ENCODE measurements around the gene HOXB7.

Gene HOXB7

GRCh38 chr17:48559840-48560817, 50.7 kb downstream of the HOXB7 start:
- Histone ChIP-seq H3K4me3 (ENCODE audit: extremely low read depth, insufficient read depth, low read length, poor library complexity, severe bottlenecking) (no peak overlapping the region), H3K36me3 (ENCODE audit: control insufficient read depth, insufficient read depth, low read length) (no peaks in the 10 kb centered on the region), H3K4me1 (ENCODE audit: control insufficient read depth, insufficient read depth, low read length, poor library complexity, severe bottlenecking) (peaks cover 32% of the 10 kb centered on the region), H3K9me3 (ENCODE audit: control insufficient read depth, low read length) (no peaks in the 10 kb centered on the region), H3K27ac (ENCODE audit: low read depth, low read length, severe bottlenecking) (peak overlapping the region; percentile 37)
- WGBS, 2 experiments (ENCODE audit: insufficient coverage in 2 of 2) = 21 to 22% methylated on average over 9 to 10 of the region's 14 CpGs

DNA sequence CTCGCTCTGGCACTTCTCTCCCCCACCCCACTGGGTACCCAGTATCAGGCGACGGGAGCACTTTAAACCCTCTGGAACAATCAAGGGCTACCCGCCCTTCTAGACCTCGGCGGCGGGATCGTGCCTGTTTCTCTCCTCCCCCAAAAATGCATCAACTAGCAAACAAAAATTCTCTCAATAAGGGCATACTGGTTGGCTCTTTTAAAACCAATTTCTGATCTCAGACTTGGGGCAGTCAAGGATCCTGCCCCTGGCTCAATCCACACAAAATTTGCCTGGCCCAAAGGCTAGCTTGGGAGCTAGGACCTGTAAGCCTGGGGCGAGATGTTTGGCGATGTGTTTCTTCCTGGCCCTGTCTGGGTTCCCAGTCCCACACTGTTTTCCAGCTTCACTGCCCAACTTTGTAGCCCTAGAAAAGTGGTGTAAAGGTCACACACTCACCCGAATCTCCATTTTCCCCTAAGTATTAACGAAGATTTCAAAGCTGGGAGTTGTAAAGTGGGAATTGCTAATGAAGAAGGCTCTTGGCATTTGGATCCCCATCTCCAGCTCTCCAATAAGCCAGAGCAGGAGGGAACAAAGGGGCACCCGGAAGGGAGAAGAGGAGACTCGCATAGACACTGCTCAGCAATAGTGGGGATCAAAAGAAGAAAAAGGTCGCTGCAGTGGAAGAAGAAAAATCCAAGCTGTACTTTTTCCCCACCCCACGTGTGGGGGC, 51.5 kb downstream of the HOXB7 start:
- Histone ChIP-seq H3K9me3 (ENCODE audit: control insufficient read depth, low read length) (no peaks in the 10 kb centered on the region), H3K4me1 (ENCODE audit: control insufficient read depth, insufficient read depth, low read length, poor library complexity, severe bottlenecking) (peaks cover 24% of the 10 kb centered on the region), H3K4me3 (ENCODE audit: extremely low read depth, insufficient read depth, low read length, poor library complexity, severe bottlenecking) (no peak overlapping the region), H3K36me3 (ENCODE audit: control insufficient read depth, insufficient read depth, low read length) (no peaks in the 10 kb centered on the region), H3K27ac (ENCODE audit: low read depth, low read length, severe bottlenecking) (peak overlapping the region; percentile 37)
- 13 to 16% methylated on average over 3 to 10 of the region's 16 CpGs for WGBS, 2 experiments (ENCODE audit: insufficient coverage in 2 of 2)

DNA sequence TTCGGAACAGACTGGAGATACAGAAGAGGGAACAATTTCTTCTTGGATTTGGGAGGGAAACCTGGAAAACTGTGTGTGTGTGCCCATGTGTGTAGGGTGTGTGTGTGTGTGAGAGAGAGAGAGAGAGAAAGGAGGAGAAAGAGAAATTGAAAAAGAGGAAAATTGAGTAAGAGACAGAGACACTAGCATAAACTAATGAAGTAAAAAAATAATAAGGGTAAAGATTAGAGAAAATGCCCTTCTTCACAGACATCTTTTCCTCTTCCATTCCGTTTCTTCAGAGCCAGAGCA, 52.0 kb downstream of the HOXB7 start:
- no peak overlapping the region for H3K4me3 ChIP-seq (ENCODE audit: extremely low read depth, insufficient read depth, low read length, poor library complexity, severe bottlenecking)
- 11 to 25% methylated on average over 1 to 2 of the region's 2 CpGs for WGBS, 2 experiments (ENCODE audit: insufficient coverage in 2 of 2)
- H3K4me1 ChIP-seq (ENCODE audit: control insufficient read depth, insufficient read depth, low read length, poor library complexity, severe bottlenecking) = peaks cover 24% of the 10 kb centered on the region
- no peaks in the 10 kb centered on the region for H3K36me3 ChIP-seq (ENCODE audit: control insufficient read depth, insufficient read depth, low read length)
- no peaks in the 10 kb centered on the region for H3K9me3 ChIP-seq (ENCODE audit: control insufficient read depth, low read length)
- no peak overlapping the region for H3K27ac ChIP-seq (ENCODE audit: low read depth, low read length, severe bottlenecking)

DNA sequence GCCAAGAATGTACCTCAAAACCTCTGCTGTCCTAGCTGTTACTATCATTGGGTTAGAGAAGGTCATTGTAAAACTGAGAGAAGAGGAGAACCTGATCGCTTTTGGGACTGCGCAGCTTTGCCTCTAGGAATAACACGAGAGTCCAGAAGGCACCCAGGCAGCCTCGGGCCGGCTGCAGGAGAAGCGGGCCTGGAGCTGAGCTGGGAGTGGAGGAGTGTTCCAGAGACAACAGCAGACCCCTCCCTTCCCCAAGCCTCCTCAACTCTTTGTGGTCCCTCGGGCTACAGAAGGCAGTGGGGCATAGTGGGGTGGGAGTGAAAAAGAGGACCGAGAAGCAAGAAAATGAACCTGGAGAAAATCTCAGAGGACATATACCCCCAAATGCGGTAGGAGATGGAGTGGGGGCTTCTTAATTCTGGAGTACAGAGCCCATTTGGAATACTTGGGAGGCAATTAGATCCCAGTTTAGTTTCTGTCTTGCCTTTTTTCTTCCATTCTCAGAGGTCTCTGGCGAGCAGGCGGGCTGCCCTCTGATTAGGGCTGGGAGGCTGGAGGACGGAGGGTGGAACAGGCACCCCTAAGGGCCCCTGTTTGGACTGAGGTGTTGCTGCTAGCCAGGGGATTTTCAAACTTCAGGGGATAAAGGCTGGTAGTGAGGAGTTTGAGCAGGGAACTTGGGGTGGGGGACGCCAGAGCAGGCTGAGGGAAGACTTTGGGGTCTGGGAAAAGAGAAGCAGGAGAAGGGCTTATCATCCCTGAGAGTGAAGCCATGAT, 52.6 kb downstream of the HOXB7 start:
- no peaks in the 10 kb centered on the region for H3K36me3 ChIP-seq (ENCODE audit: control insufficient read depth, insufficient read depth, low read length)
- H3K9me3 ChIP-seq (ENCODE audit: control insufficient read depth, low read length) = no peaks in the 10 kb centered on the region
- peaks cover 25% of the 10 kb centered on the region for H3K4me1 ChIP-seq (ENCODE audit: control insufficient read depth, insufficient read depth, low read length, poor library complexity, severe bottlenecking)
- WGBS, 2 experiments (ENCODE audit: insufficient coverage in 2 of 2) = 16 to 27% methylated on average over 4 to 5 of the region's 13 CpGs
- no peak overlapping the region for H3K4me3 ChIP-seq (ENCODE audit: extremely low read depth, insufficient read depth, low read length, poor library complexity, severe bottlenecking)
- peak overlapping the region; percentile 18 for H3K27ac ChIP-seq (ENCODE audit: low read depth, low read length, severe bottlenecking)

All from mesodermal cell (in vitro differentiated cells).